ENCODE measurements around the gene GALNT9.
"Not testable (repeated sequence)": the region's sequence is repeated elsewhere in the genome, so short reads cannot be mapped to it uniquely, and the experiment has no call there.

GALNT9 gene

GRCh38 chr12:132155771-132156572, 173.4 kb downstream of the GALNT9 start:
- no peak for DNase-seq (ENCODE audit: low read depth in 2 of 2)

DNA sequence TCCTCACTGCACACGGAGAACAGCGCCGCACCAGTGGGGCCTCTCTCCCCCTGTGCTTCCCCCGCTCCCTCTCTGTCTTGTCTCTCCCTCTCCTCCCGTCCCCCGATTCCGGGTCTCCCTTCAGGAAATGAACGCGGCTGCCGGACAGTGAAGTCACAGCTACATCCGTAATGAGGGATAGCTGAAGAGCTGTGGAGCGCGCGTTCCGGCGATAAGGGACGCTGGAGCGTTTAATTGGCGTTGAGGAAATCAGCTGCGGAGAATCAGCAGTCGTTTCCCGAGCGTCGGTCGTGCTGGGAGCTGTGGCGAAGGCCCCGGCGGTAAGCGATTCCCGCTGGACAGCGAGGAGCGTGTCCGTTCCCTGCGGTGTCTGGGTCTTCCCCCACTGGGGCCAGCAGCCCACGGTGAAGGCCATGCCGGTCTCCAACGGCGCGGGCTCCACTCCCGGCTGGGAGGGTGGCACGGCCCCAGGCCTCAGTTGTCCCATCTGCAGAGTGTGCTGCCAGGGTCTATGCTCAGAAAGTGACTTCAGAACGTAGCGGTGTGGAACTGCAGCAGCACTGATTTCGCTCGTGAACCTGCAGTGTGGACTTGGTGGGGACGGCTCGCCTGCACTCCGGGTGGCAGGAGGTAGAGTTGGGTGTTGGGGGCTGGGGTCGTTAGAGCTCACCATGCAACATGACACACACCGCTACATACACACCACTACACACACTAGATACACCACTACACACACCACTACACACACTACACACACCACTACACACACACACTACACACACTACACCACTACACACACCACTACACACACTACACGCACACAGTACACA, 174.2 kb downstream of the GALNT9 start:
- DNase-seq (ENCODE audit: low read depth in 2 of 2), result no peak

DNA sequence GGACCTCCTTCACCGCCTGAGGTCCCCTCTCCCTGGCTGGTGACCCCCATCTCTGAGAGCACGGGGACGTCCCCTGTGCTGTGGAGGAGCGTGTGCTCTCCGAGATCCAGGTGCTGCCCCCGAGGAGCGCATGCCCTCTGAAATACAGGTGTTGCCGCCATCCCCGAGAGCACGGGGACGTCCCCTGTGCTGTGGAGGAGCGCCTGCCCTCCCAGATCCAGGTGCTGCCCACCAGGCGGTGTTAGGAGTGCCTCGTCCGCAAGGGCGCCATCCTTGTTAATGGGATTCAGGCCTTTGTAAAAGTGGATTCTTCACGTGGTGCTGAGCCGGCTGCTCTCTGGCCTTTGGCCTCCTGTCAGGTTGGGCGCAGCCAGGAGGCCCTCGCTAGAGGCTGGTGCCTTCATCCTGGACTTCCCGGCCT, 175.0 kb downstream of the GALNT9 start:
- no peak for DNase-seq (ENCODE audit: low read depth in 2 of 2)

GRCh38 chr12:132153501-132154340, 175.7 kb downstream of the GALNT9 start:
- DNase-seq (ENCODE audit: low read depth in 2 of 2), result peak; percentile 35 to 41

GRCh38 chr12:132152953-132153352, 176.4 kb downstream of the GALNT9 start:
- DNase-seq (ENCODE audit: low read depth in 2 of 2), result no peak

DNA sequence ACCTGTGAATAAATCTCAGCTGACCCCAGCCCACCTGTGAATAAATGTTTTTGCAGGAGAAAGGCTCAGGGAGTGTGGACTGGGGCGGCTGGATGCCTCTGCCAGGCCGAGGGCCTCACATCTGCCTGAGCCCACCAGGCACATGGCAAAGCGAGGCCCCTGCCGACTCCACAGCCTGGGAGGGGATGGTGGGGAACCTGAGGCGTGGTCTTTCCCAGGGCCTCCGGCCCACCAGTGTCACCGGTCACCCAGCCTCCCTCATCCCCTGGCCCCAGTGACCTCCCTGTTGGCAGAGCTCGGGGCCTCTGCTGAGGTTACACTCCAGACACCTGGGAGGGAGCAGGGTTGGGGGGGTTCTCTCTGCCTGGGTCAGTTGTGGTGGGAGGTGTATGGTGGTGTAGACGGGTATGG, 177.0 kb downstream of the GALNT9 start:
- DNase-seq (ENCODE audit: low read depth in 2 of 2), result no peak

DNA sequence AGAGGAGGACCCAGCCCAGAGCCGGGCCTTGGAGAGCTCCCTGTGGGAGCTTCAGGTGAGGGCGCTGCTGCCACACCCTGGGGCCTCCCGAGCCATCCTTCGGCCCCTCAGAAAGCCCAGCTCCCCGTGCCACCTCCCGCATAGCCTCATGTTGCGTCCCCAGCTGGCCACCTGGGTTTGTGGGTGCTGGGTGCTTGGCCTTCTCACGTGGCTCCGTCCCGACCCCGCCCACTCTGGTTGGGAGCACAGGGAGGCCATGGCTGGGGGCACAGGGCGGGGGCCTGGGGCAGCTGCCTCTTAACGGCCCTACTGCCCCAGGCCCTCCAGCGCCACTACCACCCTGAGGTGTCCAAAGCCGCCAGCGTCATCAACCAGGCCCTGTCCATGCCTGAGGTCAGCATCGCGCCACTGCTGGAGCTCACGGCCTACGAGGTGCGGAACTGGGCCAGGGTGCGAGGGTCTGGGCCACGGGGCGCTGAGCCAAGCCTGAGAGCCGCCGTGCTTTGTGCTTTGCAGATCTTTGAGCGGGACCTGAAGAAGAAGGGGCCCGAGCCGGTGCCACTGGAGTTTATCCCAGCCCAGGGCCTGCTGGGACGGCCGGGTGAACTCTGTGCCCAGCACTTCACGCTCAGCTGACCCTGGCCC, 177.5 kb downstream of the GALNT9 start:
- no peak for DNase-seq (ENCODE audit: low read depth in 2 of 2)

DNA sequence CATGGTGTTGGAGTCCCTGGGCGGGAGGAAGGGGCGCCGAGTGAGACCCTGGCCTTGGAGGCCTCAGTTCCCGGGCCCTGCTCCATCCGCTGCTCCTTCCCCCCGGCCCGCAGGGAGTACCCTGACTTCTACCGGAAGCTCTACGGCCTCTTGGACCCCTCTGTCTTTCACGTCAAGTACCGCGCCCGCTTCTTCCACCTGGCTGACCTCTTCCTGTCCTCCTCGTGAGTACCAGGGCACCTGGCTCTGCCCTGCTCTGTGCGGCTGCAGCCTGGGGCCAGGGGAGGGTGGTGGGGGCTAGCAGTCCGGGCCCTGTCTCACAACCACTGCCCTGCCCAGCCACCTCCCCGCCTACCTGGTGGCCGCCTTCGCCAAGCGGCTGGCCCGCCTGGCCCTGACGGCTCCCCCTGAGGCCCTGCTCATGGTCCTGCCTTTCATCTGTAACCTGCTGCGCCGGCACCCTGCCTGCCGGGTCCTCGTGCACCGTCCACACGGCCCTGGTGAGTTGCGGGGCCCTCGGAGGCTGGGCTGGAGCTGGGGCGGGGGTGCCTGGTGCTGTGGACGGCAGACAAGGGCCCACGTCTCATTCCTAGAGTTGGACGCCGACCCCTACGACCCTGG, 178.1 kb downstream of the GALNT9 start:
- DNase-seq (ENCODE audit: low read depth in 2 of 2), result no peak

DNA sequence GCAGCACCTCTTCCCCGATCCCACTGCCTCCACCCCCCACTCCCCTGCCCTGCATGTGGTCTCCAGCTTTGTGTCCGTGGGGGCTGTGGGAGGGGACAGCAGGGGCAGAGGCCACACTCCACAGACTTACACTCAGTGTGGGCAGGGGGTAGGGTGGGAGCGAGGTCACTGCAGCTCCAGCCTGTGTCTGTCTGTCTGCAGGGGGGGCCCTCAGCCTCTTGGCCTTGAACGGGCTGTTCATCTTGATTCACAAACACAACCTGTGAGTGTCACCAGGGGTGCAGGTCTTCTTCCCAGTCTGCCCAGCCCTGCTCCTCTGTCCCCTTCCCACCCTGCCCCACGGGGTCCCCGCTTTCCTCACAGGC, 178.6 kb downstream of the GALNT9 start:
- DNase-seq (ENCODE audit: low read depth in 2 of 2), result no peak

DNA sequence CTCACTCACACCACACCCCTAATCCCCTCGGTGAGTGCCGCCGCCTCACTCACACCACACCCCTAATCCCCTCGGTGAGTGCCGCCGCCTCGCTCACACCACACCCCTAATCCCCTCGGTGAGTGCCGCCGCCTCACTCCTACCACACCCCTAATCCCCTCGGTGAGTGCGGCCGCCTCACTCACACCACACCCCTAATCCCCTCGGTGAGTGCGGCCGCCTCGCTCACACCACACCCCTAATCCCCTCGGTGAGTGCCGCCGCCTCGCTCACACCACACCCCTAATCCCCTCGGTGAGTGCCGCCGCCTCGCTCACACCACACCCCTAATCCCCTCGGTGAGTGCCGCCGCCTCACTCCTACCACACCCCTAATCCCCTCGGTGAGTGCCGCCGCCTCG, 179.9 kb downstream of the GALNT9 start:
- DNase-seq (ENCODE audit: low read depth in 2 of 2), result not testable (repeated sequence)

DNA sequence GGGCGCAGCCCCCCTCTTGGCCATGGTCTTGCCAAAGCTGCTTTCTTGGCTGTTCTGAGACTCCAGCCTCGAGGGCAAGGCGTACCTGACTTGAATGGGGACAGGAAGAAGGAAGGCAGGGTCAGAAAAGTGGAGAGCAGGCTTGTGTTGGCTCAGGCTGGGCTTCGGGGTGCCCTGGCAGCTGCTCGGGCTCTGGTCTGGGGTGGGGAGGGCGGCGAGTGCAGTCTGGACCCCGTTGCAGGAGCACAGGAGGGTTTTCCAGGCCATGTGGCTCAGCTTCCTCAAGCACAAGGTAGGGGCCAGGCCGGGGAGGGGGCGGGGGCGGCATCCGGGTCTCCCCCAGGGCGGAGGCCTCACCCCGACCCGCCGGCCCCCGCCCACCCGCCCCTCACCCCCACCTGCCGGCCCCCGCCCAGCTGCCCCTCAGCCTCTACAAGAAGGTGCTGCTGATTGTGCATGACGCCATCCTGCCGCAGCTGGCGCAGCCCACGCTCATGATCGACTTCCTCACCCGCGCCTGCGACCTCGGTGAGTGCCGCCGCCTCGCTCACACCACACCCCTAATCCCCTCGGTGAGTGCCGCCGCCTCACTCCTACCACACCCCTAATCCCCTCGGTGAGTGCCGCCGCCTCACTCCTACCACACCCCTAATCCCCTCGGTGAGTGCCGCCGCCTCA, 180.9 kb downstream of the GALNT9 start:
- no peak for DNase-seq (ENCODE audit: low read depth in 2 of 2)

DNA sequence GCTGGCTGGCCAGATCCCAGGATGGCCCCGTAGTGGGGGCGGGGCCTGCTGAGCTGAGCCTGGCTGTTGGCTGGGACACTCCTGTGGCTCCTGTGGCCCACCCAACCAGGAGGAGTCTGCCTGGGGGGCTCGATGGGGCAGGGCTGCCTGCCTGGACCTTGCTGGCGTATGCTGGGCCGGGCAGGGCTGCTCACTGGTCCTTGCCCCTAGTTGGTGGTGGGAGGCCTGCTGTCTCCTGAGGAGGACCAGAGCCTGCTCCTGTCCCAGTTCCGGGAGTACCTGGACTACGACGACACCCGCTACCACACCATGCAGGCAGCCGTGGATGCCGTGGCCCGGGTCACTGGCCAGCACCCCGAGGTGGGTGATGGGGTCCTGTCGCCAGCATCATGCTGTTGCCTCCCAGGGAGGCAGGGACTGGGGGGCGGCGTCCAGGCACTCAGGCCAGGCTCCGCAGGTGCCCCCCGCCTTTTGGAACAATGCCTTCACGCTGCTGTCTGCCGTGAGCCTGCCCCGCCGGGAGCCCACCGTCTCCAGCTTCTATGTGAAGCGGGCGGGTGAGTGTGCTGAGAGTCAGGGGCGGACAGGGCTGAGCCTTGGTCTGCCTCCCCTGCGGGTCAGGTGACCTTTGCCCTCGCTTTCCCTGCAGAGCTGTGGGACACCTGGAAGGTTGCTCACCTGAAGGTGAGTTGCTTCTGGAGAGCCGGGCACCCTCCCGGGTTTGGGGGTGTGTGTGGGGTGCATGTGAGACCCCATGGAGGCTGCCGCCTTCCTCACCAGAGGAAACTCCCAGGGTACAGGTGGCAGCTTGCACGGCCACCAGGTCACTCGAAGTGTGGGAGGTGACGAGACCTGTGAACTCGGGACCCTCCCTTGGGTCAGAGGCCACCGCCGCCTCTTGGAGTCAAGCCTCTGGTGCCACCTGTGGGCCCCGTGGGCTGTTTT, 181.7 kb downstream of the GALNT9 start:
- no peak for DNase-seq (ENCODE audit: low read depth in 2 of 2)

DNA sequence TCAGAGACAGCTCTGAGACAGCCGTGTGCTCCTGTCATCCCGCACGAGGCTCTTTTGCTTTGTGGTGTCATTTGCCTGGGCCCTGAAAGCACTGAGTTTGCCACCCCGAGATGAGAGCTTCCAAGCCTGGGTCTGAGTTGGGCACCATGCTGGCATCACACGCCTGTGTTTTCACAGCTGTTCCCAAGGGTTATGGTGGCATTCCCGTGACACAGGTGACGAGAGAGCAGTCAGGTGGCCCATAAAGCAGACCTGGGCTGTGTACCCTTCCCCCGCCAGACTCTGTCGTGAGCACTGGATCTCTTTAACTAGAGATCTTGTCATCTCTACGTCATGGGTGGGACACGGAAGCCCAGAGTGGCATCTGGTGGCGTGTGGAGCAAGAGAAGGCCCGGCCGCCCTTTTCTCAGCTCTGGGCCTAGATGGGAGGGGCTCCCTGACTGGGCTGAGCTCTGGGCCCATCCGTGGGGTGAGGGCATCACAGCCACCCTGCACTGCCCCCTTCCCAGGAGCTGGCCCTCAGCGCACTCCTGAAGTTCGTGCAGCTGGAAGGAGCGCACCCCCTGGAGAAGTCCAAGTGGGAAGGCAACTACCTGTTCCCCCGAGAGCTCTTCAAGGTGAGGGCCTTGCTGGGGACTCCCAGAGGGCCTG, 182.5 kb downstream of the GALNT9 start:
- DNase-seq (ENCODE audit: low read depth in 2 of 2), result no peak
